Measurements from ENCODE around the gene ADAMTS8. TPM values are rescaled to one million over a fixed set of nuclear protein-coding genes. Genes with fewer than 3 reads are reported as not detected.

The ADAMTS8 gene
- total RNA-seq, 1 donor from 2014 or later, result not detected

- TF ChIP-seq CTCF (IDR thresholded peaks at IDR 0.05) (no peak), EZH2 (IDR thresholded peaks at IDR 0.05) (no peak), EZH2phosphoT487 (IDR thresholded peaks at IDR 0.05) (no peak)
- Histone ChIP-seq H3K9ac (no peak overlapping the region), H4K20me1 (ENCODE audit: low read depth) (no peaks in the 10 kb centered on the region), H3K27ac (no peak overlapping the region), H3K4me2 (no peak overlapping the region), H3K36me3 (no peaks in the 10 kb centered on the region), H2AFZ (replicated peaks) (no peak overlapping the region), H3K9me3 (ENCODE audit: low read depth) (no peaks in the 10 kb centered on the region), H3F3A (ENCODE audit: low read depth) (no peaks in the 10 kb centered on the region), H3K79me2 (ENCODE audit: low read depth) (no peaks in the 10 kb centered on the region), H3K27me3 (no peaks in the 10 kb centered on the region), H3K4me3 (no peak overlapping the region), H3K4me1 (no peaks in the 10 kb centered on the region)
- H3K4me1 Mint-ChIP-seq, result no peaks in the 10 kb centered on the region
- peaks cover 3% of the 10 kb centered on the region for H3K36me3 Mint-ChIP-seq
- H3K9me3 Mint-ChIP-seq, result peaks cover 18% of the 10 kb centered on the region
- no peak for DNase-seq (ENCODE audit: low spot score)
- H3K27me3 Mint-ChIP-seq (ENCODE audit: insufficient read depth, low read depth), result no peaks in the 10 kb centered on the region
- H3K4me3 Mint-ChIP-seq, result no peak overlapping the region
- no peak overlapping the region for H3K27ac Mint-ChIP-seq
Measured at GRCh38 chr11:130358398-130358797, 70.0 kb downstream of the ADAMTS8 start.

Other genes with a start within 250 kb of the ADAMTS8 start
- gene ZBTB44, start 113.7 kb downstream of the ADAMTS8 start, total RNA-seq (ENCODE audit: low replicate concordance), result 42.1 and 43.6 TPM in 2 replicates
- gene ADAMTS15, start 20.0 kb upstream of the ADAMTS8 start, total RNA-seq (ENCODE audit: low replicate concordance), result 0.09 and 0.25 TPM in 2 replicates